HCEC 1CT (cell line): ENCODE data around the gene RICTOR.
A peak's percentile ranks its signal among the peaks of the same experiment; 100 is the strongest.
"Not testable (repeated sequence)": the region's sequence is repeated elsewhere in the genome, so short reads cannot be mapped to it uniquely, and the experiment has no call there.

ENCODE experiments used
- DNase-seq: peaks from one replicate; pipeline ENCODE4 v3.0.0-alpha.2; 2017

Gene RICTOR

DNA sequence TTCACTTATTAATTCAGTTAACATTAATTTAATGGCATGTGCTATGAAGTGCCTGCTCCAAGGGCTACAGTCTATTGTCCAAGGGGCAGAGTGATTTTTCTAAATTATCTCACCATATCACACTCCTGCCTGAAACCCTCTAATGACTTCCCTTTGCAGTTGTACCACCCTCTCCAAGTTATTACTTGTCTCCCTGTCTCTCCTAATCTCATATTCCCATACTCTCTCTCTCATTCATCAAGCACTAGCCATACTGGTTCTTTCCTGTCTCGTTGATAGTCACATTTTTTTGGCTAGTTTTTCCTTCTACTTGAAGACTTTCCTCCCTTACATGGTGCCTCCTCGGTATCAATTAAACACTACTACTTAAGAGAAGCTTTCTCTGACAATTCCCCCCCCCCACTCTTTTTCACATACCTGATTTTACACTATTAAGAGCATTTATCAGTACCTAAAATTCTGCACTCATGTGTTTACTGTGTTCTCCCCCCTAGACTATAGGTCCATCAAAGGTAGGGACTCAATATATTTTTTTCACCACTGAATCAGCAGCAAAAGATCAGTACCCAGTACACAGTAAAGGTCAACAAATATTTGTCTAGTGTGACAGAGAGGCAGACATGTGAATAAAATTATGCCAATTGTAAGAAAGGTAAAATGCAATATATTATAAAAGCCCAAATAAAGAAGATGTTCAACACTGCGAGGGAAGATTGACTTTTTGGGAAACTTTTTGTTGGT lies 19.0 kb downstream of the RICTOR start:
- no peak for DNase-seq

- no peak for DNase-seq
Measured at GRCh38 chr5:39053189-39053588, 21.0 kb downstream of the RICTOR start.

DNA sequence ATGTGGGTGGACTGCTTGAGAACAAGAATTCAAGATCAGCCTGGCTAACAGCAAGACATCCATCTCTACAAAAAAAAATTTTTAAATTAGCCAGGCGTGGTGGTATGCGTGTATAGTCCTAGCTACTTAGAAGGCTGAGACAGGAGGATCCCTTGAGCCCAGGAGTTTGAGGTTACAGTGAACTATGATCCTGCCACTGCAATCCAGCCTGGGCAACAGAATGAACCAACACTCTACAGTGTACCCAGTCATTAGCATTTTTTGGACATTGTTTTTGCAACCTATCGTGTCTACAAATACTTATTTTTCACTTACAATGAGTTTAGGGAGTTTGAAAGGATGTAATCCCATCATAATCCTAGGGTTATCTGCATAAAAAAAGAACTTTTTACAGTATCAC lies 22.1 kb downstream of the RICTOR start:
- no peak for DNase-seq

DNA sequence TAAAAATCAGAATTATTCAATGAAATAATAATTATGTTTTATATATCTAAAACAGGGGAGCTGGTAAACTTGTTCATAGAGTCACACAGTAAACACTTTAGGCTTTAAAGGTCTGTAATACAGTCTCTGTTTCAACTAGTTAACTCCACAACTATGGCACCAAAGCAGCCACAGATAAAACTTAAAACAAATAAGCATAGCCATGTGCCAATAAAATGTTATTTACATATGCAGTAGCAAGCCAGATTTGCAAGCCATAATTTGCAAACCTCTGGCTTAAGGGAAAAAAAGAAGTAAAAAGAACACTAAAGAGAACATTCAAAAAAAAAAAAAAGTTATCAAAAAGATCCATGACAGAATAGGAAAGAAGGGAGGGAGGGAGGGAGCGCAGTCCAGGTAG lies 24.9 kb downstream of the RICTOR start:
- no peak for DNase-seq

GRCh38 chr5:39040875-39041274 lies 33.3 kb downstream of the RICTOR start:
- DNase-seq = no peak

DNA sequence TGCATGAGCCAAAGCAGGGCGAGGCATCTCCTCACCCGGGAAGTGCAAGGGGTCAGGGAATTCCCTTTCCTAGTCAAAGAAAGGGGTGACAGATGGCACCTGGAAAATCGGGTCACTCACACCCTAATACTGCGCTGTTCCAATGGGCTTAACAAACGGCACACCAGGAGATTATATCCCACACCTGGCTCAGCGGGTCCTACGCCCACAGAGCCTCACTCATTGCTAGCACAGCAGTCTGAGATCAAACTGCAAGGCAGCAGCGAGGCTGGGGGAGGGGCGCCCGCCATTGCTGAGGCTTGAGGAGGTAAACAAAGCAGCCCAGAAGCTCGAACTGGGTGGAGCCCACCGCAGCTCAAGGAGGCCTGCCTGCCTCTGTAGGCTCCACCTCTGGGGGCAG lies 39.7 kb downstream of the RICTOR start:
- not testable (repeated sequence) for DNase-seq

- no peak for DNase-seq
Measured at GRCh38 chr5:39031041-39031440, 43.2 kb downstream of the RICTOR start.

DNA sequence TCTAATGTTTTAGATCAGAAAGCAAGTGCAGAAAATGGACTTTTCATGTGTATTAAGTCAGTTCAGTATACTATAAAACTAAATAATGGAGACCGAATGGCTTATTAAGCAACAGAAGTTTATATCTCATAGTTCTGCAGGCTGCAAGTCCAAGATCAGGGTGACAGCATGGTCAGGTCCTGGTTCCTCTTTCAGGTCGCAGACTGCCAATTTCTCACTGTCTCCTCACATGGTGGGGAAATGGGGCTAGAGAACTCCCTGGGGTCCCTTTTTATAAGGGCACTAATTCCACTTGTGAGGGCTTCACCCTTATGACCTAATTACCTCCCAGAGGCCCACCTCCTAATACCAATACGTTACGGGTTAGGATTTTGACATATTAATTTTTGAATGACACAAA lies 48.7 kb downstream of the RICTOR start:
- DNase-seq = no peak

GRCh38 chr5:39024884-39025283 lies 49.3 kb downstream of the RICTOR start:
- peak; percentile 70 for DNase-seq

DNA sequence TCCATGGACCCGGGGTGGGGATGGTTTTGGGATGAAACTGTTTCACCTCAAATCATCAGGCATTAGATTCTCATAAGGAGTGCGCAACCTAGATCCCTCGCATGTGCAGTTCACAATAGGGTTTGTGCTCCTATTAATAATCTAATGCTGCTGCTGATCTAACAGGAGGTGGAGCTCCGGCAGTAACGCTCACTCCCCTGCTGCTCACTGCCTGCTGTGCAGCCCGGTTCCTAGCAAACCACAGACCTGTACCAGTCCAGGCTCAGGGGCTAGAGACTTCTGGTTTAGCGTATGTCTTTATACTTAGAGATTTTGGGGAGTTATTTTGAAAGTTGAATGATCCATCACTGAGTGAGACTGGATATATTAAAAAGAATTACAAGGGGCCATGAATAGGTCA lies 50.2 kb downstream of the RICTOR start:
- no peak for DNase-seq

DNA sequence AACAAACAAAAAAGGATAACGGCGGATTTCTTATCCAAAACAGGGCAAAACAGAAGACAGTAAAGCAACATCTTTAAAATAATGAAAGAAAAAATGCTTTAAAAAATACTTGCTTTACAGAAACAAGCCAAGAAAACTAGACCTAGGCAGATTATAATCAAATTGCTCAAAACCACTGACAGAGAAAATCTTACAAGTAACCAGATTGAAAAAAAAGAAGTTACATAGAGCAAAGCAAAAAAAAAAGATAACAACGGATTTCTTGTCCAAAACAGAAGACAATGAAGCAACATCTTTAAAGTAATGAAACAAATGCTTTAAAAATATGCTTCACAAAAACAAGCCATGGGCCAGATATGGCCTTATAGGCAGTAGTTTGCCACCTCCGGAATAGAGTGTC lies 51.1 kb downstream of the RICTOR start:
- DNase-seq = no peak

- no peak for DNase-seq
Measured at GRCh38 chr5:39022151-39022550, 52.0 kb downstream of the RICTOR start.

DNA sequence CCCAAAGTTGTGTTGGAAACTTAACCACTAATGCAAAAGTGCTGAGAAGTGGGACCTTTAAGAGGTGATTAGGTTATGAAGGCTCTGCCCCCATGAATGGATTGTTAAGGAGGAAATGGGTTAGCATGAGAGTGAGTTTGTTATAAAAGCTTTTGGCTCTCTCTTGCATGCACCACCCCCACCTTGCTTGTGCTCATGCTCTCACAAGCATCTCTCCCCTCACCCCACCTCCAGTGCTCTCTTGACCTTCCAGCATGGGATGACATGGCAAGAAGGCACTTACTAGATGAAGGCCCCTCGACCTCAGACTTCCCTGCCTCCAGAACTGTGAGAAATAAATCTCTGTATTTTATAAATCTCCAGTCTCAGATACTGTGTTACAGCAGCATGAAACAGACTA lies 52.8 kb downstream of the RICTOR start:
- DNase-seq = peak; percentile 21

GRCh38 chr5:39020458-39020857 lies 53.7 kb downstream of the RICTOR start:
- no peak for DNase-seq

GRCh38 chr5:39019254-39019653 lies 54.9 kb downstream of the RICTOR start:
- no peak for DNase-seq

- DNase-seq = no peak
Measured at GRCh38 chr5:39017504-39017903, 56.7 kb downstream of the RICTOR start.

DNA sequence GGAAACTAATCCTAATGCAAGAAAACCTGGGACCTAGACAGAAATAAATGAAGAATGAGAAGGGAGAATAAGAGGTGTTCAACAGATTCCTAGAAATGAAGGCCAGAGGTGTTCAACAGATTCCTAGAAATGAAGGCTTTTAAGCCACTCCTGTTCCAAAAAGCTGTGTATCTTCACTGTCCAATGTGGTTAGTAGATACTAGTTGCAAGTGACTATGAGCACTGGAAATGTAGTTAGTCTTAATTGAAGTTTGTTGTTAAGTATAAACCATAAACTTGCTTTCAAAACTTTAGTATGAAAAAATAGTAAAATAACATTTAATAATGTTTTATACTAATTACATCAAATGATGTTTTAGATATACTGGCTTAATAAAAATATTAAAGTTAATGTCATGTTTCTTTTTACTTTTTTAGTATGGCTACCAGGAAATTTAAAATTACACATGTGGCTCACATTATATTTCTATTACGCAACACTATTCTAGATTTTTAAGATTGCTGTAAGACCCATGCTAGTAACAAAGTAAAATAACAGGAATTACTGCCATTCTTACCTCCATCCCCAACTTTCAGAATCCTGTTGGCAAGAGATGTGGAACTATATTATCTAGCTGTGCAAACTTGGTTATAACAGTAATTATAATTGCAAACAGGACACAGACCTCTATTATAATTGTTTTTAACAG lies 57.5 kb downstream of the RICTOR start:
- DNase-seq = peak; percentile 56

DNA sequence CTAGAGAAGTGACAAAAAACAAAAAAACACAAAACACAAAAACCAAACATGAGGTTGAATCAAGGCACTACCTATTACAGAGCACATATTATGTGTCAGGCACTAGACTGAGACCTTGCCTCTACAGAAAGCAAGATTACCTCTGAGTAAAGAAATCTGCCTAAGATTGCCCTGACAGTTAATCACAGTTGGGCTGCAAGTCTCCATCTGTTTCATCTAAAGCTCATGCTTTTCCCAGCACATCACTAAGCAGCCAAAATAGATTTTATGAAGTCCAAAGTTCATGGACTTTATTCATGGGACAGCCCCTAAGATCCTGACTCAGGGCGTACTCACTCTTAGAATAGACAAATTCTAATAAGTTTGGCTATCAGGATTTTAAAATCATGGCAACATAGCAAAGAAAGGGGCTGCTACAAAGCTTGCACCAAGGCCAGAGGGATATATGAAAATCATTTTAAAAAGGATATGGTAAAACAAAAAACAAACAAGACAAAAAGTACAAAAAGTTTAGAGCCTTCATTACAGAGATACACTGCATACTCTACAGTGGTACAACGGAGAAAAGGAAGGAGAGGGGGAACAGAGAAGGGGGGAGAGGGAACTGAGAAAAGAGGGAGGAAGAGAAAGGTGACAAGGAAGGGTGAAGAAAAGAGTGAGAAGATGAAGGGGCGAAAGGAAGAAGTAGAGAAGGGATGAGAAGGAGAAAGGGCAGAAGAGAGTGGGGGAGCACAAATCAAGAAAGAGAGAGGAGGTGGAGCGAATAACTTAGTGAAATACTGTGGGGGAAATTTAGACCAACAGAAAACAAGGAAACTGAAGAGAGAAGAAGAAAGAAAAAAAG lies 58.2 kb downstream of the RICTOR start:
- peak; percentile 94 for DNase-seq

GRCh38 chr5:39014561-39014960 lies 59.6 kb downstream of the RICTOR start:
- peak; percentile 96 for DNase-seq

GRCh38 chr5:39013938-39014337 lies 60.3 kb downstream of the RICTOR start:
- peak; percentile 78 for DNase-seq

GRCh38 chr5:39010958-39011357 lies 63.2 kb downstream of the RICTOR start:
- not testable (repeated sequence) for DNase-seq

- DNase-seq = no peak
Measured at GRCh38 chr5:39009981-39010380, 64.2 kb downstream of the RICTOR start.

DNA sequence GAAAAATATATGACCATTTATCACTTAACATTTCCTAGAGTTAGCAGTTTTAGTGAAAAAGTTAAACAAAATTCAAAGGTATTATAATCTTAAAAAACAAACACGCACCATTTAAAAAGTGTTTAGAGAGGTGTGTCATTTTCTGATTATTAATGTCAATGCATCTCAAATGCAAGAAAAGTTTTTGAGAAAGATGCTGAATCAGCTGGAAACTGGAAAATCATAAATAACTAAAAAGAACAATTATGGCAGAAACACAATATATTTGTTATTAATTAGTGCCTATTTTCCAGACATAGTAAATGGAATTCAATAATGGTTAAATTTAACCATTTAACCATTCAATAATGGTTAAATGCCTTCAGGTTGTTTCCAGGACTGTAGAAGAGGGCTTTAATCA lies 64.9 kb downstream of the RICTOR start:
- no peak for DNase-seq

- no peak for DNase-seq
Measured at GRCh38 chr5:39006650-39007049, 67.5 kb downstream of the RICTOR start.
